ENCODE data around the gene TENM4. TPM values are rescaled to one million over a fixed set of nuclear protein-coding genes. Genes with fewer than 3 reads are reported as not detected.
A peak's percentile ranks its signal among the peaks of the same experiment; 100 is the strongest.

TENM4 gene
- total RNA-seq, 1 donor: 10.4 TPM

GRCh38 chr11:78731027-78731426, 709.8 kb downstream of the TENM4 start:
- no peak overlapping the region for H3K4me3 ChIP-seq (ENCODE audit: low read depth, low read length)
- DNase-seq (ENCODE audit: low read depth): peak; percentile 5

GRCh38 chr11:78730267-78730824, 710.5 kb downstream of the TENM4 start:
- no peak overlapping the region for H3K4me3 ChIP-seq (ENCODE audit: low read depth, low read length)
- TF ChIP-seq CTCF (IDR thresholded peaks at IDR 0.05; ENCODE audit: insufficient read depth, low read depth, low read length): no peak
- DNase-seq (ENCODE audit: low read depth): no peak

More at GRCh38 chr11:78731027-78731426, 709.8 kb downstream of the TENM4 start:
- TF ChIP-seq CTCF (IDR thresholded peaks at IDR 0.05; ENCODE audit: insufficient read depth, low read depth, low read length): no peak

- no peak for TF ChIP-seq CTCF (IDR thresholded peaks at IDR 0.05; ENCODE audit: insufficient read depth, low read depth, low read length)
- no peak for DNase-seq (ENCODE audit: low read depth)
- no peak overlapping the region for H3K4me3 ChIP-seq (ENCODE audit: low read depth, low read length)
These were observed 713.0 kb downstream of the TENM4 start for GRCh38 chr11:78727816-78728215.

DNA sequence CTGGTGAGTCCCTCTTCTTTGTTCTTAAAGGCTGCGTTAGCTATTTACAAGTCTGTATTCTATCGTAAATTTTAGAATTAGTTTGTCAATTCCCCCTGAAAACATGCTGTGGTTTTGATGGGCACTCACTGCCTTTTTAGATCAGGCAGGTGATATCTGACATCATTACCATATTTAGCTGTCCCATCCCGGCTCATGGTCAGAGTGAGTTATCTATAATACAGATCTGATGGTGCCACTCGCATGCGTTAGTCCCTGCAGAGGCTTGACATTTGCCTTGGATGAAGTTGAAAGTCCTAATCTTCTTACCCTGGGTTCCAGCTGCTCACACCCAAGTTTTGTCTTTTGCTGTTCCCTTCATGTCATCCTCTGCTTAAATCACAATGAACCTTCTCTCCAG, 715.6 kb downstream of the TENM4 start:
- H3K4me3 ChIP-seq (ENCODE audit: low read depth, low read length): no peak overlapping the region
- no peak for TF ChIP-seq CTCF (IDR thresholded peaks at IDR 0.05; ENCODE audit: insufficient read depth, low read depth, low read length)
- no peak for DNase-seq (ENCODE audit: low read depth)

DNA sequence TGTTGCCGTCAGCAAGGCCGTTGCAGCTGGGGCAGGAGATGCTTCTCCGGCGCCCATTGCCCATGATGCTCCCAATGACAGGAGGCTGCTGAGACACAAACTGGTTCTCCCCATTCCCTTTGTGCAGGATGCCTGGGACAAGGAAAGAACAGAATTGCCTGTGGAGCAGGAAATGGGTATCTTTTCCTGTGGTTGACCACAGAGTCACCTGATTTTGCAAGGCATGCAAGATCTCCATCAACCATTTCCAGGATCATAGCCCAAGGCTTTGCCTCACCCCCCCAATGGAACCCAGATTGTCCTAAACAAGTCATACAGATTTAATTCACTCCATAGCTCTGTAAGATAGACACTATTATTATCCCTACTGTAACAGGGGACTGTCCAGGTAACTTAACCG, 718.0 kb downstream of the TENM4 start:
- no peak for DNase-seq (ENCODE audit: low read depth)
- no peak for TF ChIP-seq CTCF (IDR thresholded peaks at IDR 0.05; ENCODE audit: insufficient read depth, low read depth, low read length)
- H3K4me3 ChIP-seq (ENCODE audit: low read depth, low read length): no peak overlapping the region

GRCh38 chr11:78720281-78720989, 720.4 kb downstream of the TENM4 start:
- no peak for DNase-seq (ENCODE audit: low read depth)
- no peak for TF ChIP-seq CTCF (IDR thresholded peaks at IDR 0.05; ENCODE audit: insufficient read depth, low read depth, low read length)
- H3K4me3 ChIP-seq (ENCODE audit: low read depth, low read length): no peak overlapping the region
